GM12891 (cell line): ENCODE measurements around the gene RBM24.
A peak's percentile ranks its signal among the peaks of the same experiment; 100 is the strongest.

Experiments used
- DNase-seq: peaks from one replicate; pipeline ENCODE4 v3.0.0; 2011; ENCODE audit warnings: low spot score; ENCODE audit not compliant: insufficient read length
- FAIRE-seq: peaks from 2 replicates; lab custom pipeline; 2011; peaks lifted over from hg19 to GRCh38; lab: Jason Lieb, UNC
- PAX5 ChIP-seq: IDR thresholded peaks from 2 replicates; pipeline ENCODE4 v1.6.1; 2011; ENCODE audit warnings: low read length, moderate library complexity, mild to moderate bottlenecking; ENCODE audit not compliant: insufficient read depth, severe bottlenecking
- POLR2A ChIP-seq: IDR thresholded peaks from 2 replicates; pipeline ENCODE4 v1.6.1; 2011; ENCODE audit warnings: low read depth, low read length, control low read depth
- POLR2AphosphoS5 ChIP-seq: IDR thresholded peaks from 2 replicates; pipeline ENCODE4 v1.6.1; 2011; ENCODE audit warnings: low read depth, low read length, control low read depth
- POU2F2 ChIP-seq: IDR thresholded peaks from 2 replicates; pipeline ENCODE4 v1.6.1; 2011; ENCODE audit warnings: low read depth, mild to moderate bottlenecking, control low read depth, low read length, moderate library complexity
- SPI1 ChIP-seq: IDR thresholded peaks from 2 replicates; pipeline ENCODE4 v1.6.1; 2011; ENCODE audit warnings: low read depth, low read length, control low read depth
- TAF1 ChIP-seq: IDR thresholded peaks from 2 replicates; pipeline ENCODE4 v1.6.1; 2011; ENCODE audit warnings: low read depth, low read length, control low read depth

The RBM24 gene

DNA sequence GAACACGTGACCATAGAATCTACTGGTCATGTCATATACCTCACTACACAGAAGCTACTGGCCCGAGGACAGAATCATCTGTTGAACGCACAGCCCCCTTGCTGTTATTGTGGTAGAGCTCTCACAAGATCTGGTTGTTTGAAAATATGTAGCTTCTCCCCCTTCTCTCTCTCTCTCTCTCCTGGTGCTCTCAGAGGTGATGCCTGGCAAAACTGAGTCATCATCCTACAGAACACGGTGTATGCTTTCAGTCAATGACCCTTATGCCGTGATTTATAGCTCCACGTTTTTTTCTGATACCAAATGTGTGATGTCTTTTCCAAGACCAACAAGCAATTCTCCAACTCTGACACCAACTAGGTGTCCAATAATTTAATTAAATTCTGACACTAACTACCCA, 13.0 kb upstream of the RBM24 start:
- DNase-seq (no peak), FAIRE-seq (no peak)
- TF ChIP-seq POLR2AphosphoS5 = no peak
- no peak for TF ChIP-seq TAF1
- TF ChIP-seq PAX5 = no peak
- no peak for TF ChIP-seq SPI1
- TF ChIP-seq POU2F2 = no peak
- TF ChIP-seq POLR2A = no peak

DNA sequence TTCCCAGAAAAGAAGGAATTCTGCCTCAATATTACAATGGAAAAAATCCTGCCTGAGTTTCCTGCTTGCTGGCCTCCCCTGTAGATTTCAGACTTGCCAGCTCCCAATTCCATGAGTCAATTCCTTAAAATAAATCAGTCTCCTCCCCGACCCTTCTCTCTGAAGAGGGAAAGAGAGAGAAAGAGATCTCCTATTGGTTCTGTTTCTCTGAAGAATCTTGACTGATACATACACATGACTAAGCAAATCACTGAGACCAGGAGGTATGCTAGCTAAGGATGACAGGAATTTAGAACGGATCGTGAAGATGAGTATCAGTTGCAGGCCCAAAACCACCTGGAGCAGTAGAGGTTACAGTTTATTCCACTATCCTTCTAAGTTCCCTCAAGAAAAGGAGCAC, 11.3 kb upstream of the RBM24 start:
- no peak for FAIRE-seq
- TF ChIP-seq POLR2AphosphoS5 = no peak
- no peak for TF ChIP-seq SPI1
- no peak for TF ChIP-seq POLR2A
- TF ChIP-seq PAX5 = no peak
- TF ChIP-seq POU2F2 = no peak
- DNase-seq = no peak

DNA sequence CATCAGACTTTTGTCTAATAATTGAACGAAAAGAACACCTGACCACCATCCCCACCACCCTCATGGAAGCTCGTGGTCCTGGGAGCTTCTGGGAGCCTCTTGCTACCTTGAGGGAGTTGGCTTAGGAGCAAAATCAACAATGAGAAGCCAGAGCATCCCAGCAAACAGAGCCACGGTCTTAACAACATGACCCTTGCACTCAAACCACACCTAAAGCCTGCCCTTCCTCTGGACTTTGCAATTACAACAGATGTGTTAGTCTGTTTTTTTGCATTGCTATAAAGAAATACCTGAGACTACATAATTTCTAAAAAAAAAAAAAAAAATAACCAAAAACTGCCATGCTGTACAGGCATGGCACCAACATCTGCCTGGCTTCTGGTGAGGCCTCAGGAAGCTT, 9.5 kb upstream of the RBM24 start:
- DNase-seq = no peak
- TF ChIP-seq SPI1 (no peak), POLR2AphosphoS5 (no peak), PAX5 (no peak), POU2F2 (no peak)
- no peak for FAIRE-seq

GRCh38 chr6:17276766-17277165, 4.4 kb upstream of the RBM24 start:
- DNase-seq = no peak
- no peak for FAIRE-seq
- no peak for TF ChIP-seq TAF1
- TF ChIP-seq PAX5 = no peak
- TF ChIP-seq POLR2AphosphoS5 = no peak
- TF ChIP-seq POU2F2 = no peak
- TF ChIP-seq SPI1 = no peak
- no peak for TF ChIP-seq POLR2A

DNA sequence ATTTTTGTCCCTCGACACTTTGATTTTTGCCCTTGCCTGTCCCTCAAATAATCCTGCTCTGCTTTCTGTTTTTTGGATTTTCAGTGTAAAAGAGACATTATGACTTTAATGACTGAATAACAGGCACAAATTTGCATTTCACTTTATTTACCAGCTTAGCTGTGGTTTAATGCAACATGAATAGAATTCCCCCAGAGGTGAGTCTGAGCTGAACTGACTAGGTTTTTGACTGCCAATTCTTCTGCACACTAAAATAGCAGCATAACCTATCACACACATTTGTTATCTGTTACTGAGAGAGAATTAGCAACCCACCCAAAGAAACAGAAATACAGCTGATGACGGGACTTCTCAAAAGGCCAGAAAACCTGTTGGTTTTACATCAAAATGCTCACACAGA, 3.9 kb upstream of the RBM24 start:
- FAIRE-seq = no peak
- TF ChIP-seq POLR2AphosphoS5 = no peak
- no peak for TF ChIP-seq POU2F2
- no peak for TF ChIP-seq SPI1
- no peak for TF ChIP-seq POLR2A
- no peak for TF ChIP-seq PAX5
- no peak for TF ChIP-seq TAF1
- no peak for DNase-seq

DNA sequence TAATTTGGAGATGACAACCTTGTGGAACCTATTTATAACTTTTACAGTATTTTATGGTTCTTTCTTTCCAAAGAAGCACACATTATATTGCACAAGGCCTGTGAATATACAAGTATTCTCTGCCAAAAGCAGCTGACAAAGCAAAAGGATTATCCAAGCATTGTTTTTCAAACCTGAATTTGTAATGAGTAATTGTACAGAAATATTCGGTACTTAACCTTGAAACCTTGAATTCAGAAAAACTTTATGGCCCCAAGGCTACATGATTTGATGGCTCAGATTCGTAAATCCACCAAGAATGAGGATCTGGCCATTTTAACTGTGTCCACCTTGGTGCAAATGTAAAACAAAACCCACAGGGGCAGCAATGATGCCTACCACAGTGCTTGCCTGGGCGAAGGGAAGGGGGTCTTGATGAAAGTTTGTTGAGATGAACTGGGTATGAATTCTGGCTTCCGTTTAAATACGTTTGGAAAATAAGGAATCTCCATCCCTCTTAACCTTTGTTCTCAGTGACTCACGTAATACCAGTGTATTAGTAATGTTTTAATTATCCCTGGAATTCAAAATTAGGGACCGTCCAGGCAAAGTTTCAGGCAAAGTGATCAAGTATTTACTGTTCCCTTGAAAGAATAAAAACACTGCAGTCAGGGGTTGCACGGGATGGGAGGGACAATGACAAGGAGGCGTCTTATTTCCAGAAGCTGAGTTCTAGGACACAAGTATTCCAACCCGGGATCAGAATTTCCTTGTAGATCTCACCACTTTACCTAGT, 2.7 kb upstream of the RBM24 start:
- no peak for TF ChIP-seq TAF1
- no peak for TF ChIP-seq PAX5
- TF ChIP-seq POU2F2 = no peak
- TF ChIP-seq SPI1 = no peak
- TF ChIP-seq POLR2A = no peak
- FAIRE-seq (no peak), DNase-seq (no peak)

- DNase-seq (no peak), FAIRE-seq (no peak)
- TF ChIP-seq POLR2A = no peak
- no peak for TF ChIP-seq POLR2AphosphoS5
- no peak for TF ChIP-seq POU2F2
- TF ChIP-seq TAF1 = no peak
- no peak for TF ChIP-seq PAX5
- no peak for TF ChIP-seq SPI1
These were observed 1.0 kb upstream of the RBM24 start for GRCh38 chr6:17280138-17280537.

- no peak for TF ChIP-seq POLR2A
- no peak for TF ChIP-seq POLR2AphosphoS5
- no peak for TF ChIP-seq SPI1
- no peak for TF ChIP-seq PAX5
- TF ChIP-seq POU2F2 = no peak
- no peak for TF ChIP-seq TAF1
- DNase-seq (peak; percentile 10), FAIRE-seq (no peak)
These were observed 540 bp upstream of the RBM24 start for GRCh38 chr6:17280552-17281090.

- FAIRE-seq = no peak
- TF ChIP-seq POLR2A = no peak
- TF ChIP-seq TAF1 = no peak
- no peak for TF ChIP-seq POU2F2
- TF ChIP-seq PAX5 = no peak
- TF ChIP-seq POLR2AphosphoS5 = no peak
- TF ChIP-seq SPI1 = no peak
- DNase-seq = peak; percentile 8
These were observed 628 bp downstream of the RBM24 start for GRCh38 chr6:17281497-17282481.

GRCh38 chr6:17283074-17283473, 1.9 kb downstream of the RBM24 start:
- FAIRE-seq (no peak), DNase-seq (no peak)
- no peak for TF ChIP-seq POU2F2
- TF ChIP-seq PAX5 = no peak
- no peak for TF ChIP-seq POLR2AphosphoS5
- no peak for TF ChIP-seq TAF1
- TF ChIP-seq SPI1 = no peak
- TF ChIP-seq POLR2A = no peak
